ENCODE measurements around the gene SPG21.

The SPG21 gene

DNA sequence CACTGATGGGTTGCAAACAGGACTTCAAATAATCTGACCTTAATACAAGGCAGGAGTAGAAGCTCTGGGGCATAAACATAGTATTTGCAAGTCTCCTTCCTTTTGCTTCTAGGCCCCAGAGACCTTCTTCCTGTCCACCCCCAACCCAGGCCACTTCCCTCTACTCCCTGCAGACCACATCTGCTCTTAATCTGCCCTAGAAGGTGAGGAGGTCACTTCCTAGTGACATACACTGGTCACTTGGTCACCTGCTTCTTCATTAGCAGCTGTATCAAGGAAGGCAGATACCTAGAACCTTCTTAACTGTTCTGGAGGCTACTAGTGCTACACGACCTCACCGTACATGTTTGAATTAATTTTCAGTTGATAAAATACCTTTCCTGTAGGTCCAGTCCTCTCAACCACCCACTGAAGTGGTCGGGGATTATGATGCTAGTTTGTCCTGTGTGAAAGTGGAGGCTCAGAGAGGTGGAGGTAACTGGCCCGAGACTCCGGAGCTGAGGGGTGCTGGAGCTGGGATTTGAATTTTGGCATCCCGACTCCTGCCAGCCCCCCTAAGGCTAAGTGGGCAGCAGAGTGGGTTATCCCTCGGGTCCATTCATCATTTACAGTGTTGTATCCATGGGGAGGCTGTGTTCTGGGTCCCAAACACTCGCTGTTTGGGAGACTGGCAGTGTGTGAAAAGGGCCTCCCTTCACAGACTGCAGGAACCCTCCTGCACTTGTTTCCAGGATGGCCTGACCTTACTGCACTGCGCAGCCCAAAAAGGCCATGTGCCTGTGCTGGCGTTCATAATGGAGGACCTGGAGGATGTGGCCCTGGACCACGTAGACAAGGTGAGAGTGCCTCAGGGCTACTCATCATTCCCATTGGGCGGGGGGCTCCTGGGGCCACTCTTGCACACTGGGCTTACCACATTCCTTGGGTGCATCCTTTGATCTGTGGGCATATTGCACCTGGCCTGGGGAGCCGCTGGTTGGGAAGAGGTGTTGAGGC, 64.1 kb downstream of the SPG21 start (continued):
- TF ChIP-seq ZNF112 (tag by site-specific recombination; IDR thresholded peaks at IDR 0.05) (no peak), ZNF624 (tag by site-specific recombination; IDR thresholded peaks at IDR 0.05) (no peak), ZBTB48 (tag by site-specific recombination; IDR thresholded peaks at IDR 0.05) (no peak), ZNF202 (tag by site-specific recombination; IDR thresholded peaks at IDR 0.05; ENCODE audit: borderline replicate concordance) (no peak), TCF7L2 (IDR thresholded peaks at IDR 0.05; ENCODE audit: borderline replicate concordance, low read depth, low read length) (no peak), ZNF350 (tag by site-specific recombination; IDR thresholded peaks at IDR 0.05) (no peak)

DNA sequence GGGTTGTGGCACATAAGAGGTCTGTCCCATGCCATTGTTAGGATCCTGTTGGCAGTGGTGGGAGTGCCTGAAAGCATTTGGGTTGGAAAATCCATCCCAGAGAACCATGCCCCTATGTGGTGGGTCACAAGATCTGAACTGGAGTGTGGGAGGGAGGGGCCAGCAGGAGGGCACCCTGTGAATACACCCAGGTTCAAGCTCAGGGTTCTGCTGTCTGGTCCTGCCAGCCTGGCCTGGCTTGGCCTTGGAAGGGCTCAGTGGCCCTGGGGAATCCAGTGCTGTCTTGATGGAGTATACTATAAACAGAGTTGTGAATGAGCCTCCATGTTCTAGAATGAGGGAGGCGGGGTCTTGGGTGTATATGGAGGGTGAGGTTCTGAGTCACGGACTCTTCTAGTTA, 66.2 kb downstream of the SPG21 start:
- Histone ChIP-seq H3K4me1 (ENCODE audit: control insufficient read depth, insufficient read depth, low read length) (no peaks in the 10 kb centered on the region), H3K9me3 (ENCODE audit: control insufficient read depth, insufficient read depth, low read depth, low read length) (no peaks in the 10 kb centered on the region), H3K27ac (ENCODE audit: extremely low read depth, low read depth, low read length) (no peak overlapping the region), H3K36me3 (ENCODE audit: control insufficient read depth in 2 of 2, insufficient read depth in 1 of 2, low read length in 2 of 2) (no peaks in the 10 kb centered on the region), H3K4me3 (ENCODE audit: low read depth, low read length) (no peak overlapping the region)
- TF ChIP-seq, protein P1, sequence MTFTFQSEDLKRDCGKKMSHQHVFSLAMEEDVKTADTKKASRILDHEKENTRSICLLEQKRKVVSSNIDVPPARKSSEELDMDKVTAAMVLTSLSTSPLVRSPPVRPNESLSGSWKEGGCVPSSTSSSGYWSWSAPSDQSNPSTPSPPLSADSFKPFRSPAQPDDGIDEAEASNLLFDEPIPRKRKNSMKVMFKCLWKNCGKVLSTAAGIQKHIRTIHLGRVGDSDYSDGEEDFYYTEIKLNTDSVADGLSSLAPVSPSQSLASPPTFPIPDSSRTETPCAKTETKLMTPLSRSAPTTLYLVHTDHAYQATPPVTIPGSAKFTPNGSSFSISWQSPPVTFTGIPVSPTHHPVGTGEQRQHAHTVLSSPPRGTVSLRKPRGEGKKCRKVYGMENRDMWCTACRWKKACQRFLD (tag by site-specific recombination; IDR thresholded peaks at IDR 0.05): no peak
- TF ChIP-seq ZNF596 (tag by site-specific recombination; IDR thresholded peaks at IDR 0.05) (no peak), ZNF211 (tag by site-specific recombination; IDR thresholded peaks at IDR 0.05; ENCODE audit: low read depth) (no peak), ZNF660 (tag by site-specific recombination; IDR thresholded peaks at IDR 0.05) (no peak), ZNF560 (tag by site-specific recombination; IDR thresholded peaks at IDR 0.05; ENCODE audit: borderline replicate concordance) (no peak), ZNF223 (tag by site-specific recombination; IDR thresholded peaks at IDR 0.05) (no peak), EGR2 (tag by site-specific recombination; IDR thresholded peaks at IDR 0.05; ENCODE audit: low read depth) (no peak), ZNF292 (tag by site-specific recombination; IDR thresholded peaks at IDR 0.05; ENCODE audit: borderline replicate concordance, low read depth) (no peak), ZNF561 (tag by site-specific recombination; IDR thresholded peaks at IDR 0.05; ENCODE audit: borderline replicate concordance) (no peak), ZNF391 (tag by site-specific recombination; IDR thresholded peaks at IDR 0.05; ENCODE audit: borderline replicate concordance, low read depth) (no peak), SETDB1 (IDR thresholded peaks at IDR 0.05; ENCODE audit: insufficient read length, low read length) (no peak), ZNF133 (tag by site-specific recombination; IDR thresholded peaks at IDR 0.05) (no peak)
- TF ChIP-seq, protein P2, sequence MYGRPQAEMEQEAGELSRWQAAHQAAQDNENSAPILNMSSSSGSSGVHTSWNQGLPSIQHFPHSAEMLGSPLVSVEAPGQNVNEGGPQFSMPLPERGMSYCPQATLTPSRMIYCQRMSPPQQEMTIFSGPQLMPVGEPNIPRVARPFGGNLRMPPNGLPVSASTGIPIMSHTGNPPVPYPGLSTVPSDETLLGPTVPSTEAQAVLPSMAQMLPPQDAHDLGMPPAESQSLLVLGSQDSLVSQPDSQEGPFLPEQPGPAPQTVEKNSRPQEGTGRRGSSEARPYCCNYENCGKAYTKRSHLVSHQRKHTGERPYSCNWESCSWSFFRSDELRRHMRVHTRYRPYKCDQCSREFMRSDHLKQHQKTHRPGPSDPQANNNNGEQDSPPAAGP (tag by site-specific recombination; IDR thresholded peaks at IDR 0.05): no peak
- TF ChIP-seq, protein P3, sequence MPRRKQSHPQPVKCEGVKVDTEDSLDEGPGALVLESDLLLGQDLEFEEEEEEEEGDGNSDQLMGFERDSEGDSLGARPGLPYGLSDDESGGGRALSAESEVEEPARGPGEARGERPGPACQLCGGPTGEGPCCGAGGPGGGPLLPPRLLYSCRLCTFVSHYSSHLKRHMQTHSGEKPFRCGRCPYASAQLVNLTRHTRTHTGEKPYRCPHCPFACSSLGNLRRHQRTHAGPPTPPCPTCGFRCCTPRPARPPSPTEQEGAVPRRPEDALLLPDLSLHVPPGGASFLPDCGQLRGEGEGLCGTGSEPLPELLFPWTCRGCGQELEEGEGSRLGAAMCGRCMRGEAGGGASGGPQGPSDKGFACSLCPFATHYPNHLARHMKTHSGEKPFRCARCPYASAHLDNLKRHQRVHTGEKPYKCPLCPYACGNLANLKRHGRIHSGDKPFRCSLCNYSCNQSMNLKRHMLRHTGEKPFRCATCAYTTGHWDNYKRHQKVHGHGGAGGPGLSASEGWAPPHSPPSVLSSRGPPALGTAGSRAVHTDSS (tag by site-specific recombination; IDR thresholded peaks at IDR 0.05): no peak
- TF ChIP-seq, protein P4, sequence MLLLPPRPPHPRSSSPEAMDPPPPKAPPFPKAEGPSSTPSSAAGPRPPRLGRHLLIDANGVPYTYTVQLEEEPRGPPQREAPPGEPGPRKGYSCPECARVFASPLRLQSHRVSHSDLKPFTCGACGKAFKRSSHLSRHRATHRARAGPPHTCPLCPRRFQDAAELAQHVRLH (tag by site-specific recombination; IDR thresholded peaks at IDR 0.05): no peak
- ChIA-PET CTCF (no interaction called here), POLR2A (no interaction called here)
